Measurements from ENCODE around the gene AQP1. TPM values are rescaled to one million over a fixed set of nuclear protein-coding genes. Genes with fewer than 3 reads are reported as not detected.

AQP1 gene
- total and polyA plus RNA-seq, 7 donors: 75.0 to 229 (median 97.8) TPM

- ATAC-seq (no peak), DNase-seq (no peak)
- WGBS, 3 donors: 82 to 87% (median 84%) methylated on average over 26 of the region's 26 CpGs
- Histone ChIP-seq H3K9me3 (no peaks in the 10 kb centered on the region), H3K27me3 (ENCODE audit: insufficient read depth in 3 of 3, low read length in 2 of 3) (no peaks in the 10 kb centered on the region), H3K36me3 (ENCODE audit: insufficient read depth in 1 of 2, low read depth in 1 of 2) (no peaks in the 10 kb centered on the region), H3K4me1 (peaks cover 19% of the 10 kb centered on the region), H3K27ac (no peak overlapping the region), H3K4me3 (no peak overlapping the region)
- intact Hi-C loops (cut with DNase I): loop anchor here in 1 of 2 donors (5.0 kb wide), 1 partner anchor 126 kb away; no protein-coding TSS in a partner anchor
- TF ChIP-seq, protein P1, sequence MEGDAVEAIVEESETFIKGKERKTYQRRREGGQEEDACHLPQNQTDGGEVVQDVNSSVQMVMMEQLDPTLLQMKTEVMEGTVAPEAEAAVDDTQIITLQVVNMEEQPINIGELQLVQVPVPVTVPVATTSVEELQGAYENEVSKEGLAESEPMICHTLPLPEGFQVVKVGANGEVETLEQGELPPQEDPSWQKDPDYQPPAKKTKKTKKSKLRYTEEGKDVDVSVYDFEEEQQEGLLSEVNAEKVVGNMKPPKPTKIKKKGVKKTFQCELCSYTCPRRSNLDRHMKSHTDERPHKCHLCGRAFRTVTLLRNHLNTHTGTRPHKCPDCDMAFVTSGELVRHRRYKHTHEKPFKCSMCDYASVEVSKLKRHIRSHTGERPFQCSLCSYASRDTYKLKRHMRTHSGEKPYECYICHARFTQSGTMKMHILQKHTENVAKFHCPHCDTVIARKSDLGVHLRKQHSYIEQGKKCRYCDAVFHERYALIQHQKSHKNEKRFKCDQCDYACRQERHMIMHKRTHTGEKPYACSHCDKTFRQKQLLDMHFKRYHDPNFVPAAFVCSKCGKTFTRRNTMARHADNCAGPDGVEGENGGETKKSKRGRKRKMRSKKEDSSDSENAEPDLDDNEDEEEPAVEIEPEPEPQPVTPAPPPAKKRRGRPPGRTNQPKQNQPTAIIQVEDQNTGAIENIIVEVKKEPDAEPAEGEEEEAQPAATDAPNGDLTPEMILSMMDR (IDR thresholded peaks at IDR 0.05): no peak
Observed at GRCh38 chr7:30933124-30933974, 21.7 kb downstream of the AQP1 start.

GRCh38 chr7:30934225-30934624 is 22.6 kb downstream of the AQP1 start:
- Histone ChIP-seq H3K36me3 (ENCODE audit: insufficient read depth in 1 of 2, low read depth in 1 of 2) (no peaks in the 10 kb centered on the region), H3K27ac (no peak overlapping the region), H3K27me3 (ENCODE audit: insufficient read depth in 3 of 3, low read length in 2 of 3) (no peaks in the 10 kb centered on the region), H3K4me3 (no peak overlapping the region), H3K4me1 (peaks cover 19% of the 10 kb centered on the region), H3K9me3 (no peaks in the 10 kb centered on the region)
- intact Hi-C loops (cut with DNase I): loop anchor here in 1 of 2 donors (5.0 kb wide), 1 partner anchor 127 kb away; no protein-coding TSS in a partner anchor
- no peak for ATAC-seq
- no peak for DNase-seq
- TF ChIP-seq, protein P1 (IDR thresholded peaks at IDR 0.05): no peak
- 85 to 93% (median 86%) methylated on average over 5 of the region's 5 CpGs for WGBS, 3 donors

GRCh38 chr7:30934732-30935568 is 23.3 kb downstream of the AQP1 start:
- intact Hi-C loops (cut with DNase I): loop anchor here in 1 of 2 donors (5.0 kb wide), 1 partner anchor 128 kb away; no protein-coding TSS in a partner anchor
- H3K36me3 ChIP-seq (ENCODE audit: insufficient read depth in 1 of 2, low read depth in 1 of 2): no peaks in the 10 kb centered on the region
- 75 to 78% (median 76%) methylated on average over 6 of the region's 6 CpGs for WGBS, 3 donors
- H3K27ac ChIP-seq: no peak overlapping the region
- H3K27me3 ChIP-seq (ENCODE audit: insufficient read depth in 3 of 3, low read length in 2 of 3): no peaks in the 10 kb centered on the region
- H3K9me3 ChIP-seq: no peaks in the 10 kb centered on the region
- TF ChIP-seq, protein P1 (IDR thresholded peaks at IDR 0.05): no peak
- DNase-seq (no peak), ATAC-seq (no peak)
- H3K4me1 ChIP-seq: peaks cover 19% of the 10 kb centered on the region
- no peak overlapping the region for H3K4me3 ChIP-seq

GRCh38 chr7:30935569-30935877 is 23.9 kb downstream of the AQP1 start:
- TF ChIP-seq, protein P1 (IDR thresholded peaks at IDR 0.05): no peak

More at GRCh38 chr7:30935569-30935877, 23.9 kb downstream of the AQP1 start:
- no peak overlapping the region for H3K4me3 ChIP-seq
- DNase-seq: no peak
- no peaks in the 10 kb centered on the region for H3K27me3 ChIP-seq (ENCODE audit: insufficient read depth in 3 of 3, low read length in 2 of 3)
- no peaks in the 10 kb centered on the region for H3K9me3 ChIP-seq
- intact Hi-C loops (cut with DNase I): no loop called here
- H3K27ac ChIP-seq: no peak overlapping the region
- H3K4me1 ChIP-seq: peaks cover 16% of the 10 kb centered on the region
- H3K36me3 ChIP-seq (ENCODE audit: insufficient read depth in 1 of 2, low read depth in 1 of 2): no peaks in the 10 kb centered on the region
- no peak for ATAC-seq
- WGBS, 3 donors: 90 to 94% (median 93%) methylated on average over 3 of the region's 3 CpGs
